Right lung (tissue), 5 donors: ENCODE results near the gene MYH15. TPM values are rescaled to one million over a fixed set of nuclear protein-coding genes. Genes with fewer than 3 reads are reported as not detected.

Source experiments
- DNase-seq, 2 donors: peaks; one replicate each; pipeline ENCODE4 v3.0.0-alpha.2; 2013
- polyA plus RNA-seq, 5 donors: library from polyadenylated mRNA; unstranded; fragments of 120-200 nt; gene quantifications; one replicate each; pipeline versions ENCODE4 v1.2.1 to v1.2.3, GENCODE V29; 2013; ENCODE audit warnings: inconsistent platforms in 1 of 5, low replicate concordance in 1 of 5; ENCODE audit not compliant: insufficient read length in 5 of 5, insufficient read depth in 1 of 5

Gene MYH15
- polyA plus RNA-seq, 5 donors = 0.29 to 0.51 (median 0.31) TPM

DNA sequence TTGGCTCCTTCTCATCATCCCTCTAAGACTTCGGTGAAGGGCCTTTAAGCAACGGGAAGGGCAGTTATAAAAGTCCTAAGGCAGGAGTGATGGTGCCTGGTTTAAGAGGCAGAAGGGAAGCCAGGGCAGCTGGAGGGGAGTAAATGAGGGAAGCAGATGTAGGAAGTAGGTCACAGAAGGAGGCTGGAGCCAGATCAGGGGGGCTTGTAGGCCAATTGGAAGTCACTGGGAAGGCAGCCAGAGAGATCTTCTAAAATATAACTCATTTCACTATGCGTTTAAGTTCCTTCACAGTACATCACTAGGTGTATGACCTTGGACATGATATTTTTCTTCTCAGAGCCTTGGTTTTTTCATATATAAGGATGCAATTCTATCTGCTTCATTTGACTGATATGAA lies 94.7 kb downstream of the MYH15 start:
- DNase-seq = no peak

DNA sequence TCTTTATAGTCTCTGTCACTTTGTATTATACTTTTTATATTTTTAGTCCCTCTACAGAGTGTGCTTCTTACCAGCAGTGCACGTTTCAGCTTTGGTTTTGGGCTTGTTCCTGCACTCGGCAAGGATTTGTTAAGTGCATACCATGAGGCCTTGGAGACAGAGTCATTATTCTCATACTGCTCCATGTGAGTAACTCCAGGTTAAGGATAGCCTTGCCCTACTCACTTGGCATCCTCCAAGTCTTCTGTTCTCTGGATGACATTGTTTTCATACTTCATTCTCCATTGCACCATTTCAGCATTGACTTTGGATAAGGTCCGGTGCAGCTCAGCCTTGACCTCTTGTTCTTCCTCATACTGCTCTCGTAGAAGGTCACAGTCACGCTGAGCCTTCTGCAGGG lies 96.4 kb downstream of the MYH15 start:
- DNase-seq = no peak

DNA sequence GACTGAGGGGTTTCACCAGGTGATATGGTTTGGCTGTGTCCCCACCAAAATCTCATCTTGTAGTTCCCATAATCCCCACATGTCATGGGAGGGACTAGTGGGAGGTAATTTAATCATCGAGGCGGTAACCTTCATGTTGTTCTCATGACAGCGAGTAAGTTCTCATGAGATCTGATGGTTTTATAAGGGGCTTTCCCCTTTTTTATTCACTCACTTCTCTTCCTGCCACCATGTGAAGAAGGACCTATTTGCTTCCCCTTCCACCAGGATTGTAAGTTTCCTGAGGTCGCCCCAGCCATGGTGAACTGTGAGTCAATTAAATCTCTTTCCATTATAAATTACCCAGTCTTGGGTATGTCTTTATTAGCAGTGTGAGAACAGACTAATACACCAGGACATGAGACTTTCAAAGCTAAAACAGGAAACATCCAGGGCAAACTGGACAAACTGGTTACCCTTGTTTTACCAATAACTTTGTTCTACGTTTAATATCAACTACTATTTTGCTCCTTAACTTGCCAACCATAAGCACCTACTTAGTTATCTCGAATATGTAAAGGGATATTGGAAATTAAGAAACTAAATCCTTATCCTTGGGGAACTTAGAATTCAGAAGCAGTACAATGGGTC lies 98.2 kb downstream of the MYH15 start:
- no peak for DNase-seq

DNA sequence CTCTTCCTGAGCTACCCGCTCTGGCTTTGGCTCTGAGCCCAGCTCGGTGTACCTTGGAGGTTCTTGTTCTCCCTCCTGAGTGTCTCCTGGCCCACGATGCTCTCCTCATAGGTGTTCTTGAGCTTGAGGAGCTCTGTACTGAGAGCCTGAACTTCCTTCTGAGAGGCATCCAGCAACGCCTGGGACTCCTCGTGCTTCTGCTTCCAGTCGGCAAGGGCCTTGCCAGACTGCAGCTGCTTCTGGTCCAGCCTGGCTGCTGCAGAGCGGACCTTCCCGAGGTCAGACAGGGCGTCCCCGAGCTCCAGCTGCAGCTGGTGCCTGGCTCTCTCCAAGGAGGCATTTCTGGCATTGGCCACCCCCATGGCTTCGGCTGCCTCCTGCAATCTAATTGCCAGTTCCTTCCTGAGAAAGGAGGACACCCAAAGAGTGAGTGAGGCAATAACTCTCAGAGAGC lies 99.8 kb downstream of the MYH15 start:
- no peak for DNase-seq

DNA sequence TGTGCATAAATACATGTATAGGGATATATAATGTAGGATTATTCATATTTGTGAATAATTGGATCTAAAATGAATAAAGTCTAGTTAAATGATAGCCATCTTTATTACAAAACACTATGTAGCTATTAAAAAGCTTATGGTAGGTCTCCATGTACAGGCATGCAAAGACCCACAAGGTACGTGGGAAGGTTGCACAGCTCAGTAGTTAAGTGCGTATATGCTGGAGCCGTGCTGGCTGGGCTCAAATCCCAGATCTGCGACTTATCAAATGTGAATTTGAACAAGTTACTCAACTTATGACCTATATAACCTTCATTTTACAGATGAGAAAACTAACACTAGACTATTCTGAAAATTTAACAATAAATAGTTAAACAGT lies 100.6 kb downstream of the MYH15 start:
- DNase-seq = no peak

DNA sequence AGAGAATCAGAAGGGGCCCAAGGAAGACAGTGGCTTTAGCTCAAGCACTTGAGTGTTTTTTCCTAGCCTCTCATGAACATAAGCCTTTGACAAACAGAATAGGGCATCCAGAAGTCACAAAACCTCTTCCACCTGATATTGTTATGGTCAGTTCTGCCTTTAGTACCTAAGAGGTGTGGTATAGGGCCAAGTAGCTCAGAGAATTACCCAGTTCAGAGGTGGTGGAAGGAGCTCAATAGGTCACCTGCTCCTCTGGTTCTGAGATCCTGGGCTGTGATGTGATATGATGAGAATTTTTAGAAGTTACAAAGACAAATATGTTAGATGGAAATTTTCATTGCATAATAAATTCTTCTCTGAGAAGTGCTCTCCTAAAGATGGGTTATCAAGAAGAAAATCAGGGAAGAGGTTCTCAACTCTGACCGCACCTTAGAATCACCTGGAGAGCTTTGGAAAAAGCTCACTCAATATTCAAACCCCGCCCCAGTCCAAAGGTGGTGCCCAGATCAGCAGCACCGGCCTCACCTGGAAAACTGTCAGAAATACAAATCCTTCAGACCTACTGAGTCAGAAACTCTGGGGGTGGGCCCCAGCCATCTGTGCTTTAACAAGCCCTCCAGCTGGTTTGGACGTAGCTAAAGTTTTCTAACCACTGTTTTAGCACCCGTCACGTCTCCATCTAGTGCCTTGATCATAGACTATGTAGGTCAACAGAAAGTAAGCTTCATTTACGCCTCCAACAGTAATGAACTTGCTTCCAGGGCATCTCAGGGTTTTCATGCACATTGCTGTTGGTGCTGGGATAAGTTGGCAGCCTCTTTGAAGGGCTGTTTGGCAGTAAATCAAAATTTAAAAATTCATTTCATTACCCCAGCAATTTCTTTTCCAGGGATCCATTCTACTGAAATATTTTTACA lies 101.3 kb downstream of the MYH15 start:
- no peak for DNase-seq

DNA sequence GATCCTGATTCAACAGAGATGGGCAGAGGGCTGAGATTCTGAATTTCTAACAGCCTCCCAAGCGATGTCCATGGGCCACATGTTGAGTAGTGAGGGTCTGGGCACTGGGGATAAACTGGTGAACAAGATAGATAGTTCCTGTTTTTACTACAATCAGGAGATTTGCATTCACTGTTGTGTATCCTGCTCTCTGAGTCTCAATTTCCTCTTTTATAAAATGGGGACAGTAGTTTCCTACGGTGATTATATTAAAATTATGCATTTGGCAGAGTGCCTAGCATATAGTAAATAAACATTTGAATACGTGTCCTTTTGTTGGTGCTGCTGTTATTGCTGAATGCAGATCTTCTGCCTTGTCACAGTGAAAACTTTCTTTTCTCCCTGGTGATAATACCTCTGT lies 102.5 kb downstream of the MYH15 start:
- DNase-seq = no peak

DNA sequence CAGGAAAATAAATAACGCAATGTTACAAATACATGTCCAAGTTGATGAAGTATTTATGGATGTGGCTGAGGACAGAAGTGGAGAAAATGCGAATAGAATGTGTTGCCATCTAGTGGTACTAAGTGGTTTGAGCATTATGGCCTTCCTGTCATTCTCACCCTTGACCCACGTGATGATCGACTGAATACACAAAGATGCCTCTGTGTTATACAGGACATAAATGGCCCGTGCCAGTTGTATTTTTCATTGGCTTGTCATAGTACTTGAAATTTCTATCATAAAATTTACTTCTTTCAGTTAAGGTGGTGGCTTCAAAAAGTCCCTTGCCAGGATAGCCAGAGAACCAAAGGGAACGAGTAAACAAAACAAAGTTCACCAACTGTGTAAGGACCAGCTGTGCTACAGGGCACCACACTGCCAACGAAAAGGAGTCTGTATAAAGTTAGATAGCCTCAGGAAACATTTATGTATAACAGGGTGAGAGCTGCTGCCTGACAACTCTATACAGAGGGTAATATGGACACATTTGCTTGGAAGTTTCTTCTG lies 103.7 kb downstream of the MYH15 start:
- peak in 1 of 2 donors; percentile 35 for DNase-seq

DNA sequence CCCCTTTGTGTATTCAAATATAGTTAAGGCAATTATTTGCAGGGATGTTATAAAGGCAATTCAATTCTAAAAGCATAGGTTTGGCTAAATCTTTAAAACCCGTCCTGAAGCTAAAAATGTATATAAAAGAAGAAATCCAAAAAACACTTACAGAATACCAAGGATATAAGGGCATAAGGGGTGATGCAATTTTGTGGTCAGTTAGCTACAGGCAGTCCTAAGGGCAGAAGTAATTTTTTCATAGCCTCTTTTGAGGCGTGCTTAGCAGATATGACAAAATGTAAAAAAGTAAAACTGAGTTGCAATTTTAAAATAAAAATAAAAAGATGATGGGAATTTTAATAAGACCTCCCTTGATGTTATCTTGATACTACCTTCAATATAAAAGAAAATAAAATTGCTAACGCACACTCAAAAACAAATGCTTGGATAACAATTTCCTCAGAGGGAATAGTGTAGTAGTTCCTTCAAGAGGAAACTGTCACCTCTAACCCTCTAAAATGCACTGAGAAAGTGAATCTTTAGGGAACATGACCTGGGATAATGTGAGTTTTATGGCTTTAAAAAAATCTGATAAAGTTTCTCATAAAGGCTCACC lies 104.2 kb downstream of the MYH15 start:
- no peak for DNase-seq

DNA sequence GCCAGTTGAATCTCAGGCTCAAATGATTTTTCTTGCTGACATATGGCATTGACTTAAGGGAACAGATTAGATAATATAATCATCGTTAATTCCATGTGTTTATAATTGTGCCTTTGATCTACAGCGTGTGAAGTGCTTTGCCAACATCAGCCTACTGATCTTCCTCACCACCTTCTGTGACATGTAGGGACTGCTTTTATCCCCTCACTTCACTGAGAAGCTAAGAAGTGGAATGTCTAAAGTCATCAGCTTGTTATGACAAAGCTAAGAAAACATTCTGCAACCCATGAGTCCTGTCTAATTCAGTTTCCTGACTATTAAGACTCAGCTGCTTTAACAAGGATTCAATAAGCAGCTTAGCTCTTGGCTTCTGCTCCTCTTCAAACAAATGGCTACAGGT lies 106.0 kb downstream of the MYH15 start:
- DNase-seq = no peak

DNA sequence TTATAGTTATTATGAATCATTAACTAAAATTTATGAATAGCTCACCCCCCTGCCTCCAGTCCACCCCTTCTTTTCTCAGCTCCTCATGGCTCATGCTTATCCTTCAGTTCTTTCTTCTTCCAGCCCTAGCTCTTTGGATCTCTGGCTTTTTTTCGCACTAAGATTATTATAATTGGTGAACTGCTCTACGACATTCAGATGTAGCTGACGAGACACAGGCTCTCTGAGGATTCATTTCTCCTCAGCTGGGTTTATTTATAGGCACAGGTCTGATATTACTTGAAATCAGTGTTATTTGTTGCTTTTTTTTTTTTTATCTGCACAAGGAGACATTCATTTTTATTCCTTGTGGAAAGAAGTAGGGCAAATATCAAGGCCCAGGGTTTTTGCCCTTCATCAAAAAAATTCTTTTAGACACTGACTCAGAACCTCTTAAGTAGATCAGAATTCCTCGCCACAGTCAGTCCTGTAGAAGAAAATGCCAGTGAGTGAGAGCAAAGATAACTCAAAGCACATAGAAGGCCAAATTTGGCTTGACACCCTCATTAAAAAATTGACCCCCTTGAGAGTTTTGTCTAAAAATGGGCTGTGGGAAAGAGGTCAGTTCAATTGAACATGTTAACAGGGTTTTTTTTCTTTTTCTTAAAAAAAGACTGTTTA lies 106.6 kb downstream of the MYH15 start:
- DNase-seq = no peak

DNA sequence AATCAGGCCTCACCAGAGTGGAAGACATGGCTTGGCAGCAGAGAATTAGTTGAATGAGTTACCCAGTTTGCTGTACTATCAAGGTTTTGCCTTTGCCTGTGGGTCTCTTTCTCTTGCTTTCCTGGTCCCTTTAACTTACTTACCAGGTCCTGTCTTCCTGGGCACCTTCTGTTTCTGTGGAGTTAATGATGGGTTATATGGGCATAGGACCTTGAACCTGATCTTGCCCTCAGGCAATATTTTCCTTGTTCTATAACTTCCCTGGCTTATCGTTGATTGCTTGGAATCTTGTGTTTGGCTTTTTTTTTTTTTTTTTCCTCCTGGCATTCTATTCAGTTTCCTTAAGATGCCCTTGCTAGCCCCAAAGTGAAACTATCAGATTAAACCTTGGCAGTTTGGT lies 107.2 kb downstream of the MYH15 start:
- DNase-seq = no peak

DNA sequence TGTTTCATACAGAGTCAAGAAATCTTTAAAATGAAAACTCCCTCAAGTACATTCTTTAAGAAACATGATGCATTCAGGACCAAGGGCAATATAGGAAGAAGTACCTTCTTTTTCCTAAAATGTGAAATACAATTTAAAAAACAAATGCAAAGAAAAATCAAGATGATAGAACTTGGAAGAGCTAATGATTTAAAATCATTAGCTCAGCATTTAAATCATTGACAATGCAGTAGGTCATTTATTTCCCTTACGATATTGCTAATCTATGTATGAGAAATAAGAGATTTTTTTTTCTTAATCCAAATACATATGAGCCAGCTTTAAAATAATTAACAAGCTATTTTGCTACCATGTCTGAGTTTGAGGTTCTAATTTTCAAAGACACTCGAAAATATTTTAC lies 108.6 kb downstream of the MYH15 start:
- no peak for DNase-seq

DNA sequence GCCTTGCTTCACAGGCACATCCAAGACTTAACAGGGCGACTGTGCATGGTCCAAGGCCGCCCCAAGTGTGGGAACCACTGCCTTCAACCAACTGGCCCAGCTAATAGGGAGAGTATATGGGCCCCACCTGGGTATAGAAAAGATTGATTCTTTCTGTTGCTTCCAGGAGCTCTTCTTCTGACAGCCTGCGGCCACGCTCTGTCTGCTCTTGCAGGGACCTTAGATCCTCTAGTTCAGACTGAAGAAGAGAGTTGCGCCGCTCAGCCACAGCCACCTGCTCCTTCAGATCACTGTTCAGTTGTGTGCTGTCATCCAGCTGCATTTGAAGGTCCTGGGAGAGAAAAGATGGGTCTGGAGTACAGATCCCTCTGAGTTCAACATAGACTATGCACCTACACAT lies 111.9 kb downstream of the MYH15 start:
- no peak for DNase-seq

DNA sequence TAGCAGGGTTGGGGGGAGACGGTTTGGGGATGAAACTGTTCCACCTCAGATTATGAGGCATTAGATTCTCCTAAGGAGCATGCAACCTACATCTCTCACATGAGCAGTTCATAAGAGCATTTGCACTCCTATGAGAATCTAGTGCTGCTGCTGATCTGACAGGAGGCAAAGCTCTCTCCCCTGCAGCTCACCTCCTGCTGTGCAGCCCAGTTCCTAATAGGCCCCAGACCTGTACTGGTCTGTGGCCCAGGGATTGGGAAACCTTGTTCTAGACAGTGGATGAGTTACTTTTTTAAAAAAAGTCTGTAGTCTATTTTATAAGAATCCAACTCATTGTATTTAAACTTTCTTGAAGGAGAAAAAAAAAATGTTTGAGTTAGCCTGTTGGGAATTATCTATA lies 114.1 kb downstream of the MYH15 start:
- no peak for DNase-seq

DNA sequence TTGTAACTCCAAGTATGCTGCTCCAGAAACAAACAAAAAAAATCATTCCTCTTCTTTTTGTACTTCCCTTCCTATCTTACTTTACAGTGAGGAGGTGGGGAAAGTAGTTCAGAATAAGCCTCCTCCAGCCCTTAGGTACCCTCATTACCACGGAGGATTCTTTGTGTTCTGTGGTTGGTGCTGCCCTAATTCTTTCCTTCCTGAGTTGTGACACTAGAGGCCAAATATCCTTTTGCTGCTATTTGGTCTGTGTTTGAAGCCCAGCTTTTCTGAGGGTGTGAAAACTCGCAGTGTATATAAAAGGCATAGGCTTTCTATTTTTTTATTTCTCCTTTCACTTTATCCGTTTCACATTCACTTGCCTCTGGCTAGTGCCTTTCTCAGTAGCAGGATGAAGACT lies 115.8 kb downstream of the MYH15 start:
- no peak for DNase-seq

DNA sequence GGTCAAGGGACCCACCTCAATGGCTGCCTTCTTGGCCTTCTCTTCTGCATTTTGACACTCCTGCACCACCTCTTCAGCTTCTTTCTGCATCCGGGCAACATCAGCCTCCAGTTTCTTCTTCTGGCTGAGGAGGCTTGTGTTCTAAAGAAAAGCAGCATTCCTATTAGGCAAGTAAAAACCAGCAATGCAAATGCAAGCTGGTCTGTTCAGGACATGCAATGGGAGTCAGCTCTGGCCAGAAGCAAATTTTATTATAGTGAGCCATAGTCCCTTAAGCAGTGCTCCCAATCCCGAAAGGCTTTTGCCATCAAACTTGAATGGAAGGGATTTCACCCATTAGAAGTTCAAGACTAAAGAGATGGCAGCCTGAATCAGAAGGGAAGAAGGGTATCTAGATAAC lies 116.4 kb downstream of the MYH15 start:
- DNase-seq = no peak

DNA sequence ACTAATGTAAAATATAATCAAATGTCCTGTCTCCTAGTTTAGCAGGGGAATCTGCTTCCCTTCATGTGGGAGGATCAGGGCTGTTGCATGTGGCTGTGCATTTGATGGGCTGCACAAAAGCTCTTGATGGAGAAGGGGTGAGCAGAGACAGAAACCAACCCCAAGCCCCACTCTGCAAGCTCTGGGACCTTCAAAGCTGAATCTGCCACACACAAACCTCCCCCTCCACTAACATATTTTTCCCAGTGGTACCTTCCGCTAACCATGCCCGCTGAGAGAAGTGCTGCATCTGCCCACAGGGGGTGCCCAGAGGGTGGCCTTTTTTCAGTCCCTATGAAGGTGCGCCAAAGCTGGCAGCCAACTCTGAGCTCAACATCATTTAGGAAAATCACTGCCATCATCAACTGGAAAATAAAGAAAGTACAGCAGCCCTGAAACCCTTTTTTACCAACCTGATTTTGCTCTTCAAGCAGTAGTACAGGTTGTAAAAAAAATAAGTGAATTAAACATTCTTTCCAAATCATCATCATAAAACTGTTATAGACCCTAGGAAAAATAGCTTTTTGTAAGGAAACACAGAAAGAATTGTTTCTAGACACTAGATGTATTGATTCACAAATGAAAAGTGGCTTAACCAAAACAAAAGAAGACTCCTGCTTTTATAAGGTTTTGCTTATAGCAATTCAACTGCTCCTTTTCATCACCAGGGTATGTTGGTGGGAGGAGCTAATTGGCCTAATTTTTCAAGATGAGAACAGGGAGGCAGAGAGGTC lies 117.1 kb downstream of the MYH15 start:
- DNase-seq = no peak

DNA sequence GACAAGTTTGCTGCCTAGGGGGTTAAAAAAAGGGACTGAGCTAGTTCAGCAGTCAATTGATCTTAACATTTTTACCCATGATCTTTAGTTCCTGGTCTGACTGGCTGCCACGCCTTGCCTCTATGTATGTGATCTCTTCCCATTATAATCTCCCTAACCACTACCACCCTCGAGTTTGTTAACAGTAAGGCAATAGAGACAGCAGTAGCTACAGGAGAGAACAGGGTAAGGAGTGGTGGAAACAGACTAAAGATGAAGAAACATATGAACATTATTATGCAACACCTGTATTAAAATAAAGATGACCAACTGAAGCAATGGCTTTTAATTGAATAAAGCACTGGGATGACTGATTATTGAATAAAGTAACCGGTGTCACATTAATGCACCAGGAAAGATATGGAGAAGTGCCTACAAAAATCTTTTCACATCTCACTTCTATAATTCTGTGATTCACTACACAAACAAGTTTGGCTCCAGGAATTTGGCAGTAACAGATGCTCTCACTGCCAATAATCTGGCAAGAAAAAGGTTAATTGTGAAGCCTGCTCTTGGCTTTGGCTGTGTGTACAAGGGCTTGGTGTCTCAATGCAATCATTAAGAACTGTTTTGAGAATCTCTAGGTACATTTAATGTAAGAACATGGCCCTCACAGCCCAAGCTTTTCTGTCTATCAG lies 118.3 kb downstream of the MYH15 start:
- no peak for DNase-seq

DNA sequence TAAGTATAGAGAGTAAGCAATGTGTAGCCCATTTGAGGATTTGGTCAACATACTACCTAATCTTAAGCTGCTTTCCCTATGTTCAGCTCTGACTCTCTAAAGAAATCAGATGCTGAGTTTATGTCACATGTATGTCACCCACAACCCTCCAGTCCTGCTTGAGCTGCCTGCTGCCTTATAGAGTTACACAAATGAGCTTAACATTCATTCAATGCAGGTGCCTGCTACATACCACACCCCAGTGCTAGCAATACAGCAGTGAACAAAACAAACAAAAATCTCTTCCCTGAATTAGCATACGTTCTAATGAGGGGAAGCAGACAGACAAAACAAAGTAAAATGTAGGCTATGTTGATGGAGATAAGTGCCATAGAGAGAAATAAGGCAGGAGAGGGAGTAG lies 121.0 kb downstream of the MYH15 start:
- no peak for DNase-seq
